NCI-H510A treated with DMSO at 0.1 percent for 48 hours (cell line): ENCODE data around the gene SUPT4H1.

Experiments
- DNase-seq: peaks from one replicate; lab custom pipeline; 2025; lab: John Stamatoyannopoulos, UW

Gene SUPT4H1

GRCh38 chr17:58339755-58340404, 12.1 kb downstream of the SUPT4H1 start:
- DNase-seq = no peak

GRCh38 chr17:58338841-58339754, 12.9 kb downstream of the SUPT4H1 start:
- DNase-seq = no peak

GRCh38 chr17:58338454-58338840, 13.6 kb downstream of the SUPT4H1 start:
- no peak for DNase-seq

GRCh38 chr17:58337600-58338453, 14.2 kb downstream of the SUPT4H1 start:
- DNase-seq = no peak

DNA sequence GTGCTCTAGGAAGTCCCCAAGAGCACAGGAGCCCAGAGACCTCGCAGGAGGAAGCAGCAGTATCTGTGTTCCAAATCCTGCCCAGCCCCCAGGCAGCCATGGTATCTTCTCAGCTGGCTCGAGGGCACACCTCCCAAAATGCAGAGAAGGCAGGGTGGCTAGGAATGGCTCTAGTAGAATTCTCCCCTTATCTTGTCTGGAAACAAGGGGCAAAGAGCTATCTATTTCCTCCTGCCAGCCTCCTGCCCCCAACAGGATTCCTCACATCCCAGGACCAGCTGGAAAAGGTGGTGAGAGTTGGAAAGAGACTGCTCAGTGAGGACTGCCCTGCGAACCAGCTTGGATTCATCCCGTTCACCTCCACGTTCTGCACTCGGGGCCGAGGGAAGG, 14.8 kb downstream of the SUPT4H1 start:
- no peak for DNase-seq

GRCh38 chr17:58336456-58337209, 15.4 kb downstream of the SUPT4H1 start:
- DNase-seq = no peak

- DNase-seq = no peak
Measured at GRCh38 chr17:58335779-58336455, 16.1 kb downstream of the SUPT4H1 start.

DNA sequence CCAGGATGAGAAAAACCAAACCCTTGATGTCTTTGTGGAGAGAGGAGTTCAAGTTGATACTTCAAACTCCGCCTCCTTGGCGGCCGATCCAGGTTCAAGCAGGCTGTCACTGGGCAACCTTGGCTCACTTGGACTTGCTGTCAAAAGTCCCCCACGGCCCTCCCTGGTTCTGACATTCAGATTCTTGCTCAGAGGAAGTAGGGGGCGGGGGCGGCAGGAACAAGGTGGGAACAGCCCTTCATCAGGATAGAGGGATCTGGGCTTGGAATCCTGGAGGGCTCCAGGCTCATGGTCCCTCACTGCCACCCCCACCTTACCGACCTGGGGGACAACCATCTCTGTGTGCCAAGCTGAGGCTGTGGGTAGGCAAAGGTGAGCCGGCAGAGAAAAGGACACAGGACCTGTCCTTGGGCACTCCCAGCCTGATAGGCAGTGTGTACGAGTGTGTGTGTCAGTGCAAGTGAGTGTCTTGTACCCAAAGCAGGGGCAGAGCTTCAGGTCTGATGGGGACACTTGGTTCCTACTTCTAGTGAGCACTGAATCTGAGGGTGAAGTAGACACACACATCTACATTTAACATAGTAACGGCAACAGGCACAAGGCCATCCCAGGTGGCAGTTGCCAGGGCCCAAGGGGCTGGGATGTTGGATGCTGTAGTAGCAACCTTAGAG, 16.8 kb downstream of the SUPT4H1 start:
- DNase-seq = no peak

DNA sequence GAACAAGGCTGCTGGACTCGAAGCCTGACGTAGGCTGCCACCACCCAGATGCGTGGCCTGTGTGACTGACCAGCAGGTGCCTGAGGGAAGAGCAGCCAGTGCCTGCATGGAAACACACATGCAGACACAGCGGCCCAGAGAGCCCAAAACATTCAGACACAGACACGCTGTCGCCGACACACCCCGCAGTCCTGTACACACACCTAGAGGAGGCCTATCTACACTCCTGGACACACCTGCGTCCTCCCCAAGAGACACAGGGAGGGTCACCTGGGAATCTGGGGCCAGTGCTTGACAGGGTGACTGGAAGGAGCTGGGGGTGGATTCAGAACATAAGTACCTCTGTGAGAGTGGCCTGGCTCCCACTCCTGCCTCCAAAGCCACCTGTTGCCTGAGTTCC, 17.3 kb downstream of the SUPT4H1 start:
- DNase-seq = no peak

GRCh38 chr17:58334256-58334655, 17.7 kb downstream of the SUPT4H1 start:
- DNase-seq = no peak

DNA sequence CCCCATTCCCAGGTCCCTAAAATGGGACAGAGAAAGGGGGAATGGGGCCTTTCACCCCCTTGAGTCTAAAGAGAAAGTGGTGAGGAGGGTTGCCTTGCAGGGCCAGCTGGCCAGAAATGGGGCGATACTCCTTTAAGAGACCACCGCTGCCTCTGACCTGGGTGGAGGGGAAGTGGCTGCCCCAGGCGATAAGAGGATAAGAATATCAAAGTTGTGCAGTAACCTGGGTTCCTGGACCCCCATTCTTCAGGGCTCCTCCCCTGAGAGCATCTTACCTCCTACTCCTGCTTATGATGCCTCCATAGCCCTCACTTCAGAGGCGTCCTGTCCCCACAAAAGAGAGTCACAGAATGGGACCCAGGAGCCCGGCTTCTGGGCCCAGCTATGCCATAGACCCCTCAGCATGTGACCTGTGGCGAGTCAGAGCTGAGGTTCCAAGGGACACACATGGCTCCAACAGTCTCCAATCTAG, 18.2 kb downstream of the SUPT4H1 start:
- no peak for DNase-seq

- DNase-seq = no peak
Measured at GRCh38 chr17:58332778-58333735, 18.9 kb downstream of the SUPT4H1 start.

GRCh38 chr17:58331815-58332777, 19.9 kb downstream of the SUPT4H1 start:
- DNase-seq = no peak

DNA sequence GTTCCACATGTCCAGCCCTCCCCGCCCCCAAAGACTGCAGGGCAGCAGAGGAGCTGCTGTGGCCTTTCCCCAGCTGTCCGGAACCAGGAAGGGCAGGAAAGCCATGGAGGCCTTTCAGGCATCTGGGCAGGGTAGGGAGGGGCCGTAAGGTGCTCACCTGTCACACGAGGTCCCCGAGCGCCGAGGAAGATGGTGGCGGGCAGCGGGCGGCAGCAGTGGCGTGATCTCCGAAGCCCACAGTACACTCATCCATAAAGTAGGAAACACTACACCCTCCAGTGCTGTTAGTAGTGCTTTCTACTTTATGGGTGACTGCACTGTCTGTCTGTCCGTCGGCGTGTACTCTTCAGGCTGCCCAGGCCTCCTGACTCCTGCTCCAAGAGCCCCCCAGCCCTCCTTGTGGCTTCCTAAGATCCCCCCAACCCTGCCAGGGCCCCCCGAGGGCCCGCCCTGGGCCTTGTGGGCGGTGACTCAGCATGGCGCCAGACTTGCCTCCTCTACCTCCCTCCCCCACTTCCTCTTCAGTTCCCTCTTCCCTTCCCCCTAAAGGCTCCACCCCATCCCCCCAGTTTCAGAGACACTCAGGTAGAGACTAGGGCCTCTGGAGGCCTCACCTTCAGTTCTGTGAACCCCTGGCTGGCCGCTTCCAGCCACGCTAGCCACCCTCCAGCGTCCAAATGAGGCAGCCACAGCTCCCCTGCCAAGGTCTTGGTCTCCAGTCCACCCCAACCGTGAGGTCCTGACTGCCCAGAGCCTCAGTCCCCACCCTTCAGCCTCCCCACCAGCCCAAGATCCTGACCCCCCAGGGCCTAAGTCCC, 20.8 kb downstream of the SUPT4H1 start:
- no peak for DNase-seq

DNA sequence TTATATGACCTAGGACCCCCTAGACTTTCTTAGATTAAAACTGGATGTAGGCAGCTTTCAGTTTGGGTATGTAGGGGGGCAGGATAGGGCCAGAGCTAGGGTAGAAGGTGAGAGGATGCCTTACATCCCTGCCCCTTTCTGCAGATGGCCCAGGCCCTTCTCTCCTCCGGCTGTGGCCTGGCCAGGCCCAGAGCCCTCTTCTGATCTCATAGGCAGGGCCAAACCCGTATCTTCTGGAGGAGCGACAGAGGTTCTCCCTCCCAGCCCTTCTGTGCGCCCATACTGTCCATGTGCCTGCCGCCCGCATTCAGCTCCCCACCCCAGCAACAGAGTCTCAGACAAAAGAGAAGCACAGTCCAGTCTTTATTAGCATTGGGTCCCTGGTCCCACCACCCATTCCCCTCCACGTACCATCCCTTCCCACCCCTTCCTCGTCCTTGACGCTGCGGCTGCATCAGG, 21.4 kb downstream of the SUPT4H1 start:
- DNase-seq = no peak

DNA sequence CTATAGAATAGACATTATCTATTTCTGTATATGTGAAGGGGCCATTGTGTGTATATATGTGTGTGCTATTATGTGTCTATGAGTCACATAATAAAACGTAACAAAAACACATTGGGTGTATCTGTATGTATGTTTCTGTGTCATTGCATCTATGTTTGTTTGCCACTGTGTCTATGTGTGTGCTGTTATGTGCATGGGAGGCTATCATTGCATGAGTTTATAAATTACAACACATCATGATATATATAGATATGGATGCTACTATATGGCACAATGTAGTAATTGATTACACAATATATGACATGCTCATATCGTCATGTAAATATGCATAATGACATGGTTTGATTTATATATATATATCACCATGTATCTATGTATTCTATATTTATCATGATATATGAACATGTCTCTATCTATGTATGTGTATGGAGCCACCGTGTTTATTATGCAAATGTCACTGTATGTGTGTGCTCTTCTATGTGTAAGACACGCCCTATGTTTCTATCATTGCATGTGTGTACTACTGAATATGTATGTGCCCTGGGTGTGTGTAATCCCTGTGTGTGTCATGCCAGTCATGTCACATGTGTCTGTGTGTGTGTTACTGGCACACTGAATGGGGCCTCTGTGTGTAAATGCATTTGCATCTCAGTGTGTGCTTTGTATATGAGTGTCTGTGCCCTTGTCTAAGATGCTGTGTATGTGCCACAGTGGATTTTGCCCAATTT, 22.0 kb downstream of the SUPT4H1 start:
- no peak for DNase-seq
